ENCODE measurements around the gene UBALD1.

GRCh38 chr16:4604401-4604800 lies 10.3 kb downstream of the UBALD1 start:
- TF ChIP-seq SRSF1 (IDR thresholded peaks at IDR 0.05; ENCODE audit: low read depth, low read length) (no peak), AFF1 (IDR thresholded peaks at IDR 0.05; ENCODE audit: low read depth in 1 of 2, partially characterized antibody in 2 of 2) (no peak), CBX5 (IDR thresholded peaks at IDR 0.05; ENCODE audit: borderline replicate concordance, low read depth) (no peak), ZFX (CRISPR knock-in tag; IDR thresholded peaks at IDR 0.05) (no peak), HEY1 (CRISPR knock-in tag; IDR thresholded peaks at IDR 0.05; ENCODE audit: borderline replicate concordance) (no peak), TAF1 (IDR thresholded peaks at IDR 0.05; ENCODE audit: control insufficient read depth, extremely low read depth, insufficient read depth, low read length, severe bottlenecking) (no peak)
